SK-N-SH (cell line): ENCODE data around the gene RGS17. TPM values are rescaled to one million over a fixed set of nuclear protein-coding genes. Genes with fewer than 3 reads are reported as not detected.

Experiments used
- CTCF ChIA-PET: fragments of 300-600, 350-600 bp; formaldehyde crosslinking; extraction: SDS; loops from one replicate; lab custom pipeline; 2021; lab: Yijun Ruan, JAX
- POLR2A ChIA-PET: fragments of 350-600 bp; sonication (Branson Sonifier 250); formaldehyde crosslinking; extraction: SDS; loops from one replicate; lab custom pipeline; 2020; ENCODE audit warnings: antibody characterized with exemption, inconsistent platforms; lab: Yijun Ruan, JAX
- DNase-seq: peaks from one replicate; pipeline ENCODE4 v3.0.0; 2012
- H2AFZ ChIP-seq: fragments of 200-600 bp; sonication (generic); 2 replicates; pipeline ENCODE4 v1.8.1; 2016; ENCODE audit warnings: antibody characterized with exemption, mild to moderate bottlenecking, low read depth
- H3F3A ChIP-seq: fragments of 200-600 bp; sonication (generic); replicated peaks from 2 replicates; pipeline ENCODE3; 2016; ENCODE audit warnings: antibody characterized with exemption, mild to moderate bottlenecking; ENCODE audit not compliant: insufficient read depth
- H3K27ac ChIP-seq, 2 experiments: fragments of 200-500 bp in 1 of 2; fragments of 200-600 bp in 1 of 2; sonication (Bioruptor generic) in 1 of 2; sonication (generic), shearing (Covaris generic) in 1 of 2; 2 replicates each; pipeline versions ENCODE4 v1.5.1 to v1.6.1; 2014 to 2016; ENCODE audit warnings: low read depth in 2 of 2, inconsistent platforms in 1 of 2, low read length in 1 of 2, mild to moderate bottlenecking in 1 of 2, mixed read lengths in 1 of 2
- H3K27me3 ChIP-seq: fragments of 200-600 bp; sonication (generic), shearing (Covaris generic); 2 replicates; pipeline ENCODE4 v1.6.1; 2016; ENCODE audit warnings: mixed run types; ENCODE audit not compliant: insufficient read depth
- H3K36me3 ChIP-seq, 2 experiments: fragments of 200-500 bp in 1 of 2; fragments of 200-600 bp in 1 of 2; sonication (Bioruptor generic) in 1 of 2; sonication (generic) in 1 of 2; replicated peaks in 1 of 2; 2 replicates each; pipeline versions ENCODE3 to v1.5.1; 2014 to 2016; ENCODE audit warnings: low read length in 1 of 2, mild to moderate bottlenecking in 1 of 2; ENCODE audit not compliant: insufficient read depth in 2 of 2, control insufficient read depth in 1 of 2
- H3K4me1 ChIP-seq, 2 experiments: fragments of 200-500 bp in 1 of 2; fragments of 200-600 bp in 1 of 2; sonication (Bioruptor generic) in 1 of 2; sonication (generic), shearing (Covaris generic) in 1 of 2; 2 replicates each; pipeline versions ENCODE4 v1.5.1 to v1.6.1; 2014 to 2016; ENCODE audit warnings: low read depth in 1 of 2, low read length in 1 of 2, mixed run types in 1 of 2; ENCODE audit not compliant: insufficient read depth in 2 of 2, control insufficient read depth in 1 of 2
- H3K4me2 ChIP-seq: fragments of 200-600 bp; sonication (generic), shearing (Covaris generic); 2 replicates; pipeline ENCODE4 v1.6.1; 2017; ENCODE audit warnings: mixed run types
- H3K4me3 ChIP-seq, 2 experiments: fragments of 200-500 bp in 1 of 2; fragments of 200-600 bp in 1 of 2; sonication (Bioruptor generic) in 1 of 2; sonication (generic), shearing (Covaris generic) in 1 of 2; 2 replicates each; pipeline versions ENCODE4 v1.5.1 to v1.8.1; 2014 to 2016; ENCODE audit warnings: low read depth in 2 of 2, inconsistent platforms in 1 of 2, low read length in 1 of 2, mild to moderate bottlenecking in 1 of 2, mixed read lengths in 1 of 2, moderate library complexity in 1 of 2
- H3K79me2 ChIP-seq: fragments of 200-600 bp; sonication (generic); 2 replicates; pipeline ENCODE4 v1.8.1; 2017; ENCODE audit warnings: mild to moderate bottlenecking; ENCODE audit not compliant: insufficient read depth
- H3K9ac ChIP-seq: fragments of 200-600 bp; sonication (generic); 2 replicates; pipeline ENCODE4 v1.6.1; 2017; ENCODE audit warnings: mixed run types
- H3K9me2 ChIP-seq: fragments of 200-600 bp; sonication (generic); 2 replicates; pipeline ENCODE4 v1.6.1; 2017; ENCODE audit warnings: mixed run types
- H3K9me3 ChIP-seq: fragments of 200-600 bp; sonication (generic); 2 replicates; pipeline ENCODE4 v1.6.1; 2017; ENCODE audit warnings: mixed run types, mild to moderate bottlenecking, moderate library complexity
- H4K20me1 ChIP-seq: fragments of 200-600 bp; sonication (generic); 2 replicates; pipeline ENCODE4 v1.6.1; 2017; ENCODE audit warnings: mild to moderate bottlenecking, mixed run types; ENCODE audit not compliant: insufficient read depth
- EP300 ChIP-seq, 2 experiments: IDR thresholded peaks; 2 replicates each; pipeline versions ENCODE4 v1.4.0 to v1.6.1; 2012; ENCODE audit warnings: borderline replicate concordance in 1 of 2, low read depth in 1 of 2, low read length in 1 of 2
- EZH2phosphoT487 ChIP-seq: fragments of 200-600 bp; sonication (generic); IDR thresholded peaks from 2 replicates; pipeline ENCODE4 v1.6.1; 2017; ENCODE audit warnings: low read depth, mixed run types, mild to moderate bottlenecking, antibody characterized with exemption, moderate library complexity, borderline replicate concordance
- FOSL2 ChIP-seq: IDR thresholded peaks from 2 replicates; pipeline ENCODE4 v1.4.0; 2012; ENCODE audit warnings: low read depth, mild to moderate bottlenecking, moderate library complexity, borderline replicate concordance
- IRF3 ChIP-seq: fragments of 150-350 bp; IDR thresholded peaks from 2 replicates; pipeline ENCODE4 v1.6.1; 2016; ENCODE audit warnings: mild to moderate bottlenecking, low read depth, low read length
- JUND ChIP-seq: IDR thresholded peaks from 2 replicates; pipeline ENCODE4 v1.4.0; 2012
- NFIC ChIP-seq: IDR thresholded peaks from 2 replicates; pipeline ENCODE4 v1.4.0; 2012; ENCODE audit warnings: borderline replicate concordance
- PBX3 ChIP-seq: IDR thresholded peaks from 2 replicates; pipeline ENCODE4; 2012
- REST ChIP-seq: IDR thresholded peaks from 2 replicates; pipeline ENCODE4 v1.6.1; 2012; ENCODE audit warnings: mild to moderate bottlenecking, low read depth, low read length, moderate library complexity
- TCF12 ChIP-seq: IDR thresholded peaks from 2 replicates; pipeline ENCODE4 v1.4.0; 2012
- USF1 ChIP-seq: IDR thresholded peaks from 2 replicates; pipeline ENCODE4 v1.4.0; 2012; ENCODE audit warnings: low read depth, borderline replicate concordance
- USF2 ChIP-seq: fragments of 150-350 bp; IDR thresholded peaks from 2 replicates; pipeline ENCODE4 v1.6.1; 2017; ENCODE audit warnings: antibody characterized with exemption, low read length, low read depth, borderline replicate concordance
- YY1 ChIP-seq: IDR thresholded peaks from 2 replicates; pipeline ENCODE4 v1.4.0; 2012; ENCODE audit warnings: low read depth, mild to moderate bottlenecking
- ZBTB33 ChIP-seq: IDR thresholded peaks from 2 replicates; pipeline ENCODE4 v1.4.0; 2012; ENCODE audit warnings: low read depth, borderline replicate concordance
- WGBS: methylation state at CpG from one replicate; pipeline ENCODE4 v1.1.6; 2017; ENCODE audit warnings: low lambda C conversion rate; 5-methylcytosine and 5-hydroxymethylcytosine counted together
- polyA plus RNA-seq, 3 experiments: library from polyadenylated mRNA; depleted of rRNA; stranded (reverse); fragments of >200 nt; gene quantifications; 2 replicates each; pipeline ENCODE4 v1.2.3, GENCODE V29; 2012

The RGS17 gene
- polyA plus RNA-seq, 1 of the 3 experiments (the other 2 are of a cell fraction): 1.4 TPM

GRCh38 chr6:153106021-153106420 lies 25.1 kb downstream of the RGS17 start:
- no peak overlapping the region for H3K4me3 ChIP-seq
- H2AFZ ChIP-seq: no peak overlapping the region
- no peaks in the 10 kb centered on the region for H3K79me2 ChIP-seq
- H3F3A ChIP-seq: no peaks in the 10 kb centered on the region
- H3K9me2 ChIP-seq: no peaks in the 10 kb centered on the region
- H3K9ac ChIP-seq: no peak overlapping the region
- H3K27ac ChIP-seq: no peak overlapping the region
- no peak overlapping the region for H3K4me2 ChIP-seq
- DNase-seq: no peak
- H3K4me1 ChIP-seq: peaks cover 0 to 9% of the 10 kb centered on the region in 2 experiments; a peak in 2 of 4 replicates
- H3K9me3 ChIP-seq: no peaks in the 10 kb centered on the region
- TF ChIP-seq FOSL2 (no peak), USF1 (no peak), EZH2phosphoT487 (no peak), ZBTB33 (no peak), IRF3 (no peak), JUND (no peak), NFIC (no peak), REST (no peak)
- TF ChIP-seq, all 33 proteins: peak for 0
- Histone ChIP-seq H3K36me3 (no peaks in the 10 kb centered on the region), H4K20me1 (no peaks in the 10 kb centered on the region), H3K27me3 (no peaks in the 10 kb centered on the region)
- WGBS: 87% methylated on average over 5 of the region's 5 CpGs
- ChIA-PET POLR2A (no interaction called here), CTCF (no interaction called here)

GRCh38 chr6:153104220-153104619 lies 26.9 kb downstream of the RGS17 start:
- Histone ChIP-seq H3K27ac (peak overlapping the region; percentile 25 to 50; a peak in 3 of 4 replicates), H3K9ac (no peak overlapping the region), H3F3A (no peaks in the 10 kb centered on the region), H3K27me3 (no peaks in the 10 kb centered on the region), H3K9me2 (no peaks in the 10 kb centered on the region), H3K36me3 (no peaks in the 10 kb centered on the region), H3K79me2 (no peaks in the 10 kb centered on the region), H3K4me1 (peaks cover 0 to 9% of the 10 kb centered on the region in 2 experiments; a peak in 2 of 4 replicates), H3K4me2 (no peak overlapping the region), H2AFZ (no peak overlapping the region), H3K9me3 (no peaks in the 10 kb centered on the region), H3K4me3 (no peak overlapping the region), H4K20me1 (no peaks in the 10 kb centered on the region)
- no peak for DNase-seq
- TF ChIP-seq TCF12 (peak; percentile 64), YY1 (no peak), EP300 (IDR thresholded peaks at IDR 0.05; ENCODE audit: borderline replicate concordance in 1 of 2, low read depth in 1 of 2, low read length in 1 of 2) (peak in 1 of 2 experiments; percentile 34; a peak in 1 of 4 replicates), FOSL2 (0 out of 2 replicates have a peak, but pooled peaks have one; percentile 11), USF2 (no peak), PBX3 (peak; percentile 47; the same call in 1 of the 2 replicates)
- WGBS: 29% methylated on average over 4 of the region's 4 CpGs
- ChIA-PET POLR2A (no interaction called here), CTCF (no interaction called here)
